Bone marrow (tissue), 2 donors: ENCODE measurements around the gene ESM1.
"Not testable (repeated sequence)": the region's sequence is repeated elsewhere in the genome, so short reads cannot be mapped to it uniquely, and the experiment has no call there.

Experiments used
- DNase-seq, 2 donors: peaks; one replicate each; lab custom pipeline; 2025; lab: John Stamatoyannopoulos, UW

Gene ESM1, protein sequence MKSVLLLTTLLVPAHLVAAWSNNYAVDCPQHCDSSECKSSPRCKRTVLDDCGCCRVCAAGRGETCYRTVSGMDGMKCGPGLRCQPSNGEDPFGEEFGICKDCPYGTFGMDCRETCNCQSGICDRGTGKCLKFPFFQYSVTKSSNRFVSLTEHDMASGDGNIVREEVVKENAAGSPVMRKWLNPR

DNA sequence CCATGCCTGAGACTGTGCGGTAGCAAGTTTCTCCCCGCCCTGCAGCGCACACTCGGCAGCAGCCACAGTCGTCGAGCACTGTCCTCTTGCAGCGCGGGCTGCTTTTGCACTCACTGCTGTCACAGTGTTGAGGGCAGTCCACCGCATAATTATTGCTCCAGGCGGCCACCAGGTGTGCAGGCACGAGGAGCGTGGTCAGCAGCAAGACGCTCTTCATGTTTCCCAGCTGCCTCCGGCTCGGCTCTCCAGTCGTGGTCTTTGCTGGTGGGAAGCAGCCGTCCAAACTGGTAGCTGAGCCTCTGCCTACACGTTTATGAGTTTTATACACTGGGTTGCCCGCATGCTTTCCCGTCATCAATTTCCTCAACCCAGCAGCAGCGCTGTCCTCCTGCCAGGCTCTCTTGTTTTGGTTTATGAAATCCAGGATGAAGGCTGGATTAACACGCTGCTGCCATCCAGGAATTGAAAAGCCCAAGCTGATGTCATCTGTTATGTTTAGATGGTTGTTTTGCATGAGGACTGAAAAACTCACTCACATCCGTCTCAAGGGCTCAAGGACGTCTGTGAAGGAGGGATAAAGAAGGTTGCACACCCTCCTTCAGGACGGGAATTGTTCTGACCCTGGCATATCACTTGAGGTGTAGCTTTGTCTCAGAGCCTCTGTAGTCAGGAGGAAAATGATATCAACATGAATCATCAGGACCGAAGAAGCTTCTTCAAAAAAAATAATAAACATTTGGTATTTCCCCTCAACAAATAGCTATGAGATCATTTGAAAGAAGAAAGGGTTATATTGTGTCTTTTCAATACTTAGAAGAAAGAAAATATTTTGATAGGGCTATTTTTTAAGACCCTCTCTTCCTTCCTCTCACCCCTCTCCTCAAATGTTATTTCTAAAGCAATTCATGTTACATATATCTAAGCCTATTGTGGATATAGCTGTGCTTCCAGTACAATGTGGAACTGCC lies at the start of gene ESM1:
Gene ESM1, minus strand, starts transcription at position 293 of the 968 bp plus-strand sequence. Its CDS starts 76 bp downstream, at position 217.
- DNase-seq, result no peak

DNA sequence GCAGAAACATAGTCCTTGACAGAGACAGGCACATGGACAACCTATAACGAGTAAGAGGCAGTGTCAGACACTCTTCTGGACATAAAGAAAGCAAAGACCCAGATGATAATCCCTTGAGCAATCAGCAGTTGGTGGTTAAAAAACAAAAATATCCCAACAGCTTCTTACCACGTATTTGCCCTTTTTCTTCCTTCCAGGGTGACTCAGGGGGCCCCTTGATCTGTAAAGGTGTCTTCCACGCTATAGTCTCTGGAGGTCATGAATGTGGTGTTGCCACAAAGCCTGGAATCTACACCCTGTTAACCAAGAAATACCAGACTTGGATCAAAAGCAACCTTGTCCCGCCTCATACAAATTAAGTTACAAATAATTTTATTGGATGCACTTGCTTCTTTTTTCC lies 48.2 kb upstream of the ESM1 start:
- no peak for DNase-seq

DNA sequence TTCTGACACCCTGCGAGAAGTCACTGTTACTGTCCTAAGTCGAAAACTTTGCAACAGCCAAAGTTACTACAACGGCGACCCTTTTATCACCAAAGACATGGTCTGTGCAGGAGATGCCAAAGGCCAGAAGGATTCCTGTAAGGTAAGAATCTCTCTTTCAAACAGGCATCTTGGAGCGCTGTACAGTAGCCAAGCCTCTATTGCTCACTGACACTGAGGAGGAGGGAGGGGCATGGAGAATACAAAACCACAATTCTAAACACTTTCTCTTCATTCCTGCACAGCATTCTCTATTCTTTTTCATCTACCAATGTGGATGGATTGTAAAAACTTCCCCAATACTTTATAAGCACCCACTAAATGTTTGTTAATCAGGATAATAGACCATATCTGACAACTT lies 46.1 kb upstream of the ESM1 start:
- DNase-seq, result no peak

DNA sequence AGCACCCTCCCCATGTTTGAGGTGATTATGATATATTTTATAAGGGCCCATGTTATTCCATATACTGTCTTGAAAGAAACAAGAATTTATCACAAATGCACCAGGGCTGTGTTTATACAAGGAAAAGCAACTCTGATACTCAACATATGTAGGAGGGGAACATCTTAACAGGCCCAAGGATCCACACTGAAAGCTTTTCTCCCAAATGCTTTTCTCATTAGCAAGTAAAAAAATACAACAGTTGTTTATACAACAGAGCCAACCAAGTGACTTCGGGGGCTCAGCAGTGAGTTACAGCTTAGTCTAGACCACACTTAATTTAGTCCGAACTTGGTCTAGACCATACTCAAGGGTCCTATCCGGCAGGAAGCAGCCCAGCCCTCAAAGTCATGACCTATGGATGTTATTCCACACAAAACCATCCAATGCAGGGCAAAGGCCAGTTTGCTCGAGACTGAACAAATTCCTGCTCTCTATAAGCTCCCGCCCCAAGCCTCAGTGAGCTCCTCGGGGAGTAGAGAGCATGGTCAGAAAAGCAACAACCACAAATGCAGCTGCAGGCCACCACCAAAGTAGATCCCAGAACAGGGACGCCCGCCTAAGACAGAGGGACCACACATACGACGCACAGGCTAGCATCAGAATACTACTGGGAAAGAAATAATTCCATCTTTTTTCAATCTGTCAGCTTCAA lies 45.4 kb upstream of the ESM1 start:
- DNase-seq, result no peak

DNA sequence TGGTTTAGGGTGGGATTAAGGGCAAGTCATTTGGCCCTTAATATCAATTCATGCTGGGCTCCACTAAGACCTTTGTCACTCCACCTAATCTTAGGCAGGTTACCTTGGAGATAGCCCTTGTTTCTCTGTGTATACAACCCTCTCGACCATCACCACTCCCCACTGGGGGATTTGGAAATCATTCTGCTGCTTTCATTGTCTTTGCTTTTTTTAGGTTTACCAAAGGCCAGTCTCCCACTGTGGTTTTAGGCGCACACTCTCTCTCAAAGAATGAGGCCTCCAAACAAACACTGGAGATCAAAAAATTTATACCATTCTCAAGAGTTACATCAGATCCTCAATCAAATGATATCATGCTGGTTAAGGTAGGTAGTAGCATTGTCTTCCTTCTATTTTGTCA lies 44.8 kb upstream of the ESM1 start:
- DNase-seq, result no peak

DNA sequence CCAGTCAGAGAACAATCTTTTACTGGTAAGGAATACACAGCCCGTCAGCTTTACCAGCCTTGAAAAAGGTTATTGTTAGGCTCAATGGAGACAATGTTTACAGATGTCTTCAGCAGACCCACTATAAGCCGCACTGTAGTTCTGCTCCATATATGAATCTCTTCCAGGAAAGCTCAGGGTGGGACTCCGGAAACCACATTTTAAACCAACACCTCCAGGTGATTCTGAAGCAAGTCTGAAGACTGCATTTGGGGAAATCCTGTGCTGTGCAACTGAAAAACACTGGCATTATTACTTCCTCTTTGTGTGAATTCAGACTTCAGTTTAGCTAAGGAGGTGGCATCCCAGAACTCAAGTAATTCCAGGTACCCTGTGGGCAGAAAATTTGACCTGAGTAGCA lies 42.2 kb upstream of the ESM1 start:
- DNase-seq, result no peak

DNA sequence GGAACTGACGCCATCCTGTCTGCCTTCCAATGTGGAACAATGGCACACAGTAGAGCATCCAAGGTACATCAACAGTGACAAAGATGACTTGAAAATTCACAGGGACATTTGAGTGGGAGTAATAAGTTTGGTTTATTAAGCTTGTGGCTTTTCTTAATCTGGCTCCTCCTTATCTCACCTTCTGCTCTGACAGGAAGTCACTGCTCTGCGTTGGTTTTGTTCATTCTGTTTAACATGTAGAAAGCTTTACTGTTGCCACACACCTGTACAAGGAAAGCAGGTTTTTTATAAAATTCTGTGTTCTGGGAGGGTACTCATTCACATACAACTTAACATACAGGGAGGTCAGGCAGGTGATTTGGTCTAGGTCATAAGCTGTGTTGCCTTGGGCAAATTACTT lies 37.1 kb upstream of the ESM1 start:
- DNase-seq, result no peak

DNA sequence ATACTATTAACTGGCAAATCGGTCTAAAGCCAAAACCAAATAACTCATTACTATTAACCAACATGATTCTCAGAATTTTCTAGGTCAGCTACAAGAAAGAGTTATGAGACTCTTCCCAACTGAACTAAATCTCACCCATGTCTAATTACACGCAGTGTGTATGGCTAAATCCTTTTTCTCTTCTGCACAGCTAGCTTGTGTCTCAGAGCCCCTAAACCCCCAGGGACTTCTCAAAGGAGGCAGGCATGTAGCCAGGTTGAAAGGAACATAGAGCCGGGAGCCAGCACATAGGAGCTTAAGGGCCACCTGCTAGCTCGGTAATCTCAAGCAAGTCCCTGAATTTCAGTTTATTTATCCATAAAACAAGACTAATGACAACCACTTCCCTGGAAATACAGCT lies 36.4 kb upstream of the ESM1 start:
- DNase-seq, result no peak

DNA sequence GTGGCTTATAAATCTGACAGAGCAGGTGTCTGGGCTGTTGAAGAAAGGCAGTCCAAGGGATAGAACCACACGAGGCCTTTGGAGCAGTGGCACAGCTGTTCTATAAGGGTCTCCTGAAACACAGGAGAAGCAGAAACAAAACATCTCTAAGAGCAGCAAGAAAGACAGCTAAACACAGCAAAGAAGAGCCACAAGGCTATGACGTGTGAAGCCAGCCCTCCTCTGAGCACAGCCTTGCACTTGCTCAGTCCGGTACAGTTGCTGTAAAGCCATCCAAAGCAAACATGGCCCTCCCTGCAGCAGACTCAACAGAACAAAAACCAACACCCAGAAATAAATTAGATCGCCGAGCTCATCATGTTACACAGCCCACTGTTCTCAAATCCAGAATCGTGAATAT lies 36.0 kb upstream of the ESM1 start:
- no peak for DNase-seq

DNA sequence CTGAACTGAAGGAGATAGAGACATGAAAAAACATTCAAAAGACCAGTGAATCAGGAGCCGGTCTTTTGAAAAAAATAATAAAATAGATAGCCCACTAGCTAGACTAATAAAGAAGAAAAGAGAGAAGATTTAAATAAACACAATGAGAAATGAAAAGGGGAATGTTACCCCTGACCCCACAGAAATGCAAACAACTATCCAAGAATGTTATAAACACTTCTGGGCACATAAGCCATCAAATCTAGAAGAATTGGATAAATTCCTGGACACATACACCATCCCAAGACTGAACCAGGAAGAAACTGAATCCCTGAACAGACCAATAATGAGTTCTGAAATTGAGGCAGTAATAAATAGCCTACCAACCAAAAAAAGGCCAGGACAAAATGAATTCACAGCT lies 24.8 kb upstream of the ESM1 start:
- not testable (repeated sequence) for DNase-seq

DNA sequence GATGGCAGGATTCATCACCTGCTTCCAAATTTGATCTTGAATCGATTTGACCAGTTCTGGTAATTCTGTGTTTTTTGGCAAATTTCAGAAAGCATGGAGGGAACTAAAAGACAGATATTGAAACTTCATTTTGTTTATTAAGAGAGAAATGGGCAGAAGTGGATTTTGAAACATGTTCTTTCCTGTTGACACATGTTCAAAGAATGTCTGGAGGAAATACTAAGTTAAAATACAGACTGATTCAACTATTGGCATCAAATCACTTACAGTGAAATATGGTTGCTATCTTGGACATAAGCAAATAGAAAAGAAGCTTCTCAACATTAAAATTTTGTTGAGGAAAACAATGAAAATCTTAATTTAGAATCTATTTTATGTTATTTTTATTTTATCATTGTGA lies 19.3 kb upstream of the ESM1 start:
- no peak for DNase-seq

DNA sequence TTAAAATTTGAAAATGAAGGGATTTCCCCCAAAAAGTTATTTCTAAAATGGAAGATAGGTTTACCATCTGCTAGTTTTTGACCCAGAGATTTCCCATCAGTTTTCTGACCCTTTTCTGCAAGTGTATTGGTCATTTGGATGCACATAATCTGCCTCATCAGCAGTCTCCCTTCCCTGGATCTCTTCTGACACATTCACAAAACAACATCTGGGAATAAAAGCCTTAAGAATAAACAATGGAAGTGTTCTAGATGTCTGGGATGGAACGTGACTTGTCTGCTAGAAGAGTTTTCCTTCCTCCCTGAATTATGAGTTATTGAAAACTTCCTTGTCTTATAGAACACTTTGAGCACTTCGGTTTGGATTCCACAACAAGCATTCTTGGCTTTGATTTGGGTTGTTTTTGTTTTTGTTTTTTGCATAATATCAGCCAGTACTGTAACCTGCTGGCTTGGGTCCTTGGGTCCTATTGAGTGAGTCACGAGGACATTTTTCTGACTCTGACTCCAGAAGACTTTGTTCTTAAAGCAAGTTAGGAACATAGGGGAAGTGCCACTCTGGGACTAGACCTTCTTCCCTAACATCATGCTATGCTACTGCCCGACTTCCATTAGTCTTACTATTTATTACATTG lies 18.2 kb upstream of the ESM1 start:
- DNase-seq, result no peak

DNA sequence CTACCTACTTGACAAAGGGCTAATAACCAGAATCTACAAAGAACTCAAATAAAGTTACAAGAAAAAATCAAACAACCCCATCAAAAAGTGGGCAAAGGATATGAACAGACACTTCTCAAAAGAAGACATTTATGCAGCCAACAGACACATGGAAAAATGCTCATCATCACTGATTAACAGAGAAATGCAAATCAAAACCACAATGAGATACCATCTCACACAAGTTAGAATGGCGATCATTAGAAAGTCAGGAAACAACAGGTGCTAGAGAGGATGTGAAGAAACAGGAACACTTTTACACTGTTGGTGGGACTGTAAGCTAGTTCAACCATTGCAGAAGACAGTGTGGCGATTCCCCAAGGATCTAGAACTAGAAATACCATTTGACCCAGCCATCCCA lies 16.8 kb upstream of the ESM1 start:
- DNase-seq, result not testable (repeated sequence)

DNA sequence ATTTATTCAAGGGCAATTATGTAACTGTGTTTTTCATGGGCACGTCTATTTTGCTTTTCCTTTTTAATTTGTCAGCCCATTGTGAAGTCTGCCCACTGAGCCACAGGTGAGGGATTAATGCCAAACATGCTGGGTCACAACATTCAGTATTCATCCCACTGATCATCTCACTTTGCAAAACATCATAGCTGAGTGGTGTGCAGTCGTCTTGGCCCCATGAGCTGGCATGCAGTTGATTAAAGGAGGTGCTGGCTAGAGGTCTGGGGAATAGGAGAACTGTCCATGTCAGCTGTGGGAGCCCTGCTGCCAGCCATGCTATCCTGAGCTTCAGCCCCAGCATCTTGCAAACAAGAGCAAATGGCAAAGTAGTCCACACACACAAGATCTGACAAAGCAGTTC lies 11.7 kb upstream of the ESM1 start:
- no peak for DNase-seq

DNA sequence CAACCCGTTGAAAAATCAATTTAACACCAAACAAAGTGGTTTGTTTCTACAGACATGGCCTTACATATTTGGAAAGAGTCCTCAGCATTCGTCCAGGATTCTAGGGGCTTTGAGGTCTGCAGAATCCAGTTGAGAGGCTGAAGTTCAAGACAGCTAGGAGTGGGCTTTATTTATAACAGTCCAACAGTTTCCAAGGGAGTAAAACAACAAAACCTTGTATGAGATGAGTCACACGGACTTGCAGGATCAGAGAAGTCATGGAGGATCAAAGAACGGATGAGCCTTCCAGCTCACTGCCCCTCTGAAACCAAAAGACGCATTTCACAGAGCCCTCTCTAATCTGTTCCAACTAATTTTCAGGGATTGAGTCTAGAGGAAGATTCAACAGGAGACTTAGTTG lies 11.1 kb upstream of the ESM1 start:
- no peak for DNase-seq

DNA sequence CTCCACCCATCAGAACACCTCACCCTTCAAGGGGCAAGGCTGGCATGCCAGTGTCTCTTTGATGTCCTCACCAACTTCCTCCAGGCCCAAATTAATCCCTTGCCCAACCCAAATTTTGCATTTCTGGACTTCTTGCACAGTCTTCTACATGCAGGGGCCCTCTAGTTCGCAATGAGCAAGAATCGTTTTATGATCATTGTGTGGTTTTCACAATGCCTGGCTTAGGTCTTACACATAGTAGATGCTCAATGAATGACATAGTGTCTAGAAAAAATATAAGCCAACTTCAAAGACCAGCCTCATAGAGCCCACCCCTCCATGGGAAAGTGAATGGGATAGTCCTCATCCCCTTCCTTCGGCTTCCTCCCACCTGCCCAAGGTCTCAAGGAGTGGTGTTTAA lies 9.8 kb upstream of the ESM1 start:
- no peak for DNase-seq

DNA sequence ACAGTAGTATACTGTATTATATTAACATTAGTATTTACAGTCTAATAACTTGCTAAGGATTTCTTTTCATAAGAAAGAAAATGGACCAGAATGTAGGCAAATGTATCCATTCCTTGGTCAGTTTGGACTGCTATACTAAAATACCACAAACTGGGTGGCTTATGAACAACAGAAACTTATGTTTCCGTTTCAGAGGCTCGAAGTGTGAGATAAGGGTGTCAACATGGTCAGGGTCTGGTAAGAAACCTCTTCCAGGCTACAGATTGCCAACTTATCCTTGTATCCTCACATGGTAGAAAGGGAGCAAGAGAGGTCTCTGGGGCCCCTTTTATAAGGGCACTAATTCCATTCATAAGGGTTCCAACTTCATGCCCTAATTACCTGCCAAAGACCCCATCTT lies 9.2 kb upstream of the ESM1 start:
- no peak for DNase-seq

DNA sequence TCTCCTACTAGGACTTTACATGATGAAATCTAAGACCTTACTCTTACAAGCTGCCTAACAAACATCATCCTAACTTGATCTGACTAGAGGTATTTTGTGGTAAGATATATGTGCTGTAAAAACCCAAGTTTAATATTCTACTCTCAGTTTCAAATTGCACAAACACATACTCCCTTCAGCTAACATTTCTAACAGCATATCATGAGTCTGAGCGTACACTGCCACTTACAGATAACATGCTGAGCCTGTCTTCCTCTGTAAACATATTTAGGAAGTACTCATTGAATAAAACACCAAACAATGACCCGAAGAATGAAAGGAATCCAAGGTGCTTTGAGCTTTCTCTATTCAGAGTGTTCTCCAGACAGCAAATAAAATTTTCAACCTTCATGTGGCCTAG lies 7.9 kb upstream of the ESM1 start:
- DNase-seq, result no peak

DNA sequence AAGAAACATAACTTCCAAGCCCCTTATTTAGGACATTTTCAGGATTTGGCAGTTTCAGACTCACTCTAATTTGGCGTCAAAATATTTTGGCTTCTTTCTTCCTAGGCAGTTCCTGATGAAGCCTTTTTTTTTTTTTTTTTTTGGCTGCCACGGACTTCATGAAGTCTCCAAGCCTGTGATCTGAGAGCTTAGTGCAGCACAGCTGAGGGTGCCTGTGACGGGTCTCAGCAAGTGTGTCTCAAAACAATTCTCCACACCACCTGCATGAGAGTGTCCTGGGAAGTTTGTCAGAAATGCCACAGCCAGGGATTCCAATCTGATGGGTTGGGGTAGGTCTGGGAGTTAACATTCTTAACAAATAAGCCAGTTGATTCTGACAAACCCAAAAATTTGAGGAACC lies 6.0 kb upstream of the ESM1 start:
- DNase-seq, result no peak

DNA sequence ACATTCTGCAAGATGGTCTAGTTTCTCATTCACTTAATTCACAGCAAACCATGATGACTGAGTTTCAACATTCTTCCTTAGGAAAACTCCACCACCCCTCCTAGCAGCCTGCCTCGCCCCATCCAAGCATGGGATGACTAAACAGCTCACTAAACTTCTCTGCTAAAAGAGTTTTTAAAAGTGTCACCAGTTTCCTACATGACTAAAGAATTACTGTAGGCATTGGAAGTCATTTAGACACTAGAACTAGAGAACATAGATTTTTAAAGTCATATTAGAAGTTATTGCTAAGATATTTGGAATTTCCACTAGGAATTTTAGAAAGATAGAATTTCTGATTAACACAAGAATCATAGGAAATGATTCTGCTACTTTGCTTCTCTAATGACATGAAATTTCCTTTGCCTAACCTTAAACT lies 5.5 kb upstream of the ESM1 start:
- no peak for DNase-seq

DNA sequence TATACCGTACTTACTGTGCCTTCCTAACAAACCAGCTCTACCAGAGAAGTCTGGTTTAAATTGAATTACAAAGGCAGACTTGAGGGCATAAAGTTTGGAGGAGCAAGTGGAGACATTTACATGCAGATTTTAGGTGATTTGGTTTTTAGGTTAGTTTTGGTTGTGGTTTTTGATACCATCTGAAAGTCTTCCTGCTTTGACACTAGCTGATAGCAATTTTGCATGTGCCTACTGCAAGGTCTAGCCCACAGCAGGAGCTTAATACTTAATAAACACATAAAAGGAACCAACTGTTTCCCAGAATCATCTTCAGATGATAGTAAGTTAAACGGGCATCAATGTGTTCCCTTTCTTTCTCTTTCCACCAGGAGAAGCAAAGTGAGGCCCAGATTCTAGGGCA lies 3.4 kb upstream of the ESM1 start:
- DNase-seq, result no peak

DNA sequence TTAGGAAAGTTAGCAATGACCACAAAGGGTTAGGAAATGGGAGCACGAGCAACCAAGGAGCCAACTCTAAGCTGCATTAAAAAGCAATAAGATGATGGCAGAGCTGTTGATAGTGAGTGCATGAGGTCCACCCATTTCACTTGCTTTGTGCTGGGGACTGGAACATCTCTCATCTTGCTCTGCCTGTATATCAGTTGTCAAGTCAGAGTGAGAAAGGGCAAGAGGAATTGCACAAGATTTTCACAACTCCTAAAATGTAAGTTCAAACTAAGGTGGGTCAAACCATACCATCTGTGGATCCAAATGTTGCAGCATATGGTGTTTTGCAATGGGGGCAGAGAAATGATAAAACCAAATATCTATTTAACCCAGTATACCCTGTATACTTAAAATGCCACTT lies 2.8 kb upstream of the ESM1 start:
- DNase-seq, result no peak

DNA sequence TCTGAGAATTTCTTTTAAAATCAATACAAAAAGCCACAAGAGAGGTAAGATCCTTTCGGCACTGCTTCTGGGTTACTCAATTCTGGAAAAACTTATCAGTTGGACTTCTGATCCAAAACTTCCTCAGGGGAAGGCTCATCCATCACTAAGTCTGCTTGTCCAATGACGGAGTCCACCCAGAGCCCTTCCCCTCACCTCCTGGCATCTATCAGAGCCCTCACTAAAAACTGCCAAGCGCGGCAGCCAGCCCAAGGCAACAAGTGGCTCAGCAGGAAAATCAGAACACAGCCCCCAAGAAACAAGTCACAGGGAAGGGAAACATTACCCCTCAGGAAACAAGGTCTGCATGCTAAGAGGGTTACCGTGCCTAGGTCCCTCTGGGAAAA lies 869 bp upstream of the ESM1 start:
- no peak for DNase-seq
